HepG2 (cell line): Measurements from ENCODE around the gene RASSF4. TPM values are rescaled to one million over a fixed set of nuclear protein-coding genes. Genes with fewer than 3 reads are reported as not detected.

ENCODE experiments used
- EP300 ChIP-seq, 3 experiments: sonication (generic) in 1 of 3; formaldehyde crosslinking in 1 of 3; IDR thresholded peaks; 2 replicates each; pipeline versions ENCODE4 v1.5.1 to v1.6.1; 2011 to 2020; ENCODE audit warnings: low read depth in 2 of 3, low read length in 2 of 3, borderline replicate concordance in 1 of 3, improper control_type of control experiment in 1 of 3, mild to moderate bottlenecking in 1 of 3, missing genetic modification reagents in 1 of 3, moderate library complexity in 1 of 3
- FOXM1 ChIP-seq: sonication (generic); formaldehyde crosslinking; IDR thresholded peaks from 2 replicates; pipeline ENCODE4 v1.5.0; 2020; ENCODE audit warnings: missing genetic modification reagents
- ISL2 ChIP-seq: sonication (generic); formaldehyde crosslinking; IDR thresholded peaks from 2 replicates; pipeline ENCODE4 v1.5.0; 2020; ENCODE audit warnings: missing genetic modification reagents
- KLF15 ChIP-seq: sonication (generic); formaldehyde crosslinking; IDR thresholded peaks from 2 replicates; pipeline ENCODE4 v1.8.1; 2023; ENCODE audit warnings: borderline replicate concordance, mild to moderate bottlenecking, inconsistent platforms, missing genetic modification reagents, mixed read lengths
- MED13 ChIP-seq: sonication (generic); formaldehyde crosslinking; IDR thresholded peaks from 2 replicates; pipeline ENCODE4 v1.5.0; 2020; ENCODE audit warnings: missing genetic modification reagents
- NCOR1 ChIP-seq: fragments of 200-600 bp; sonication (generic); IDR thresholded peaks from 2 replicates; pipeline ENCODE4 v1.7.0; 2017; ENCODE audit warnings: antibody characterized with exemption, low read length, borderline replicate concordance
- PITX1 ChIP-seq: sonication (generic); formaldehyde crosslinking; IDR thresholded peaks from 2 replicates; pipeline ENCODE4 v1.5.1; 2020; ENCODE audit warnings: mild to moderate bottlenecking, missing genetic modification reagents
- PRMT3 ChIP-seq: sonication (generic); formaldehyde crosslinking; IDR thresholded peaks from 2 replicates; pipeline ENCODE4 v1.8.1; 2022; ENCODE audit warnings: low read depth, mild to moderate bottlenecking, moderate library complexity, missing genetic modification reagents, borderline replicate concordance
- ZNF367 ChIP-seq: sonication (generic); formaldehyde crosslinking; IDR thresholded peaks from 2 replicates; pipeline ENCODE4 v1.4.0; 2020; ENCODE audit warnings: missing genetic modification reagents, borderline replicate concordance
- ZNF550 ChIP-seq: sonication (generic); formaldehyde crosslinking; IDR thresholded peaks from 2 replicates; pipeline ENCODE4 v1.4.0; 2020; ENCODE audit warnings: mild to moderate bottlenecking, missing genetic modification reagents, borderline replicate concordance
- ZNF552 ChIP-seq: sonication (generic); formaldehyde crosslinking; IDR thresholded peaks from 2 replicates; pipeline ENCODE4 v1.9.0; 2022; ENCODE audit warnings: missing genetic modification reagents, mild to moderate bottlenecking, borderline replicate concordance
- ZNF570 ChIP-seq: sonication (generic); formaldehyde crosslinking; IDR thresholded peaks from 2 replicates; pipeline ENCODE4 v1.4.0; 2020; ENCODE audit warnings: mild to moderate bottlenecking, missing genetic modification reagents, borderline replicate concordance
- ZNF883 ChIP-seq: sonication (generic); formaldehyde crosslinking; IDR thresholded peaks from 2 replicates; pipeline ENCODE4 v1.5.1; 2020; ENCODE audit warnings: mild to moderate bottlenecking, missing genetic modification reagents; ENCODE audit errors: not compliant biosample characterization
- ZSCAN21 ChIP-seq: sonication (generic); formaldehyde crosslinking; IDR thresholded peaks from 2 replicates; pipeline ENCODE4 v1.8.0; 2022; ENCODE audit warnings: mild to moderate bottlenecking, missing genetic modification reagents, moderate library complexity, borderline replicate concordance
- polyA plus RNA-seq, 8 experiments: library from polyadenylated mRNA; depleted of rRNA in 3 of 8; stranded (reverse) in 7 of 8; unstranded in 1 of 8; fragments of >200 nt; fragmentation: Illumina TruSeq in 4 of 8; extraction: Trizol in 4 of 8; gene quantifications; 2 replicates each; pipeline versions ENCODE4 v1.2.1 to v1.2.3, GENCODE V29; 2011 to 2016; ENCODE audit warnings: low read depth in 4 of 8, missing spikeins in 1 of 8, mixed read lengths in 1 of 8; ENCODE audit not compliant: insufficient read depth in 1 of 8
- total RNA-seq, 5 experiments: library from RNA; depleted of rRNA; stranded (reverse); fragments of >200 nt; fragmentation: Illumina TruSeq; extraction: Trizol; gene quantifications; 2 replicates each; pipeline ENCODE4 v1.2.3, GENCODE V29; 2016; ENCODE audit warnings: low read depth in 1 of 5
- TF ChIP-seq, protein P1 (sequence below): sonication (generic); formaldehyde crosslinking; IDR thresholded peaks from 2 replicates; pipeline ENCODE4 v1.4.0; 2020; ENCODE audit warnings: mild to moderate bottlenecking, low read depth, missing genetic modification reagents
- TF ChIP-seq, protein P2 (sequence below): sonication (generic); formaldehyde crosslinking; IDR thresholded peaks from 2 replicates; pipeline ENCODE4 v1.4.0; 2020; ENCODE audit warnings: mild to moderate bottlenecking, missing genetic modification reagents
- TF ChIP-seq, protein P3 (sequence below), 2 experiments: sonication (generic) in 1 of 2; formaldehyde crosslinking in 1 of 2; IDR thresholded peaks; 2 replicates each; pipeline versions ENCODE4 v1.4.0 to v1.6.1; 2018 to 2020; ENCODE audit warnings: missing genetic modification reagents in 2 of 2, borderline replicate concordance in 1 of 2, low read depth in 1 of 2, mild to moderate bottlenecking in 1 of 2, missing biosample characterization in 1 of 2
- TF ChIP-seq, protein P4 (sequence below): sonication (generic); formaldehyde crosslinking; IDR thresholded peaks from 2 replicates; pipeline ENCODE4 v1.4.0; 2020; ENCODE audit warnings: mild to moderate bottlenecking, missing genetic modification reagents, borderline replicate concordance

Gene RASSF4
- total and polyA plus RNA-seq, 2 of the 13 experiments (the other 11 are each of a cell fraction or from before 2014, with no cell fraction given): 34.0 to 51.7 TPM

DNA sequence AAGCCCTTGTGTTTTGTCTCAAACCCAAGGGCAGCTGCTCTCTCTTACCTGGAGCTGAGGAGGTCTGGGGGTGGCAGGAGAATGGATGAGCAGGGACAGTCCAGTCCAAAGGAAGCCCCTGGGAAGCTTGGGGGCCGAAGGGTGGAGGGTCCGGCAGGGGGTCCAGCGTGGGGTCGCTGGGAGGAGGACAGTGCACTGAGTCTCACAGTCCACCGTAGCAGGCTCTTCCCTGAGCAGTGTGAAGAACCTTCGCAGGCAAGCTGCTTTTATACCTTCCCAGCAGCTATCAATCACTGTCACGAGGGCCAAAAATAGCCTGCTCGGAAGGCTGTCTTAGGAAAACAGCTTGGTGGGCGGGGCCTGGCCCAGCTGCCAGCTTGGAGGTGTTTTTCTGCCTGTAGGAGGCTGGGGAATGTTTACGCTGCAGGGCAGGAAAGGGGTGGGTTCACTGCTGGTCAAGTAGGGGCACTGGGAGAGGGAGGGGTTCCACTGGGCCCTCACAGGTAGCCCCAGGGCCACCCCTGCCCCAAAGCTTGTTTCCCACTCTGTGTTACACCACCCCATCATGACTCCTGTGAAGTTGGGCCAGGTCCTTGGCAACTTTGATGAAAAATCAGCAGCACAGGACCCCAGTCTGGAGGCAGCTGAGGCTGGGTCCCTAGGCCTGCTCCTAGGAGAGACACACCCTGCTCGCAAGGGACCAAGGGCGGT, 19.1 kb downstream of the RASSF4 start, which contains the start of gene DEPP1 (continued):
- peak; percentile 82 for TF ChIP-seq ZNF883 (CRISPR knock-in tag)
- no peak for TF ChIP-seq FOXM1
- peak; percentile 60; the same call in 1 of the 2 replicates for TF ChIP-seq ZNF367 (CRISPR knock-in tag)
- no peak for TF ChIP-seq KLF15 (CRISPR knock-in tag)
- TF ChIP-seq ZNF570 (CRISPR knock-in tag): no peak
- TF ChIP-seq ZNF552 (CRISPR knock-in tag): 0 out of 2 replicates have a peak, but pooled peaks have one; percentile 90
- TF ChIP-seq ZSCAN21 (CRISPR knock-in tag): peak; percentile 81
- peak; percentile 78; the same call in 1 of the 2 replicates for TF ChIP-seq ISL2 (CRISPR knock-in tag)
- TF ChIP-seq, protein P1, sequence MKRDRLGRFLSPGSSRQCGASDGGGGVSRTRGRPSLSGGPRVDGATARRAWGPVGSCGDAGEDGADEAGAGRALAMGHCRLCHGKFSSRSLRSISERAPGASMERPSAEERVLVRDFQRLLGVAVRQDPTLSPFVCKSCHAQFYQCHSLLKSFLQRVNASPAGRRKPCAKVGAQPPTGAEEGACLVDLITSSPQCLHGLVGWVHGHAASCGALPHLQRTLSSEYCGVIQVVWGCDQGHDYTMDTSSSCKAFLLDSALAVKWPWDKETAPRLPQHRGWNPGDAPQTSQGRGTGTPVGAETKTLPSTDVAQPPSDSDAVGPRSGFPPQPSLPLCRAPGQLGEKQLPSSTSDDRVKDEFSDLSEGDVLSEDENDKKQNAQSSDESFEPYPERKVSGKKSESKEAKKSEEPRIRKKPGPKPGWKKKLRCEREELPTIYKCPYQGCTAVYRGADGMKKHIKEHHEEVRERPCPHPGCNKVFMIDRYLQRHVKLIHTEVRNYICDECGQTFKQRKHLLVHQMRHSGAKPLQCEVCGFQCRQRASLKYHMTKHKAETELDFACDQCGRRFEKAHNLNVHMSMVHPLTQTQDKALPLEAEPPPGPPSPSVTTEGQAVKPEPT (CRISPR knock-in tag): no peak
- TF ChIP-seq, protein P2, sequence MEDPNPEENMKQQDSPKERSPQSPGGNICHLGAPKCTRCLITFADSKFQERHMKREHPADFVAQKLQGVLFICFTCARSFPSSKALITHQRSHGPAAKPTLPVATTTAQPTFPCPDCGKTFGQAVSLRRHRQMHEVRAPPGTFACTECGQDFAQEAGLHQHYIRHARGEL (CRISPR knock-in tag): peak; percentile 33; the same call in 1 of the 2 replicates
- no peak; the same call in 1 of the 2 replicates for TF ChIP-seq MED13
- TF ChIP-seq, protein P3, sequence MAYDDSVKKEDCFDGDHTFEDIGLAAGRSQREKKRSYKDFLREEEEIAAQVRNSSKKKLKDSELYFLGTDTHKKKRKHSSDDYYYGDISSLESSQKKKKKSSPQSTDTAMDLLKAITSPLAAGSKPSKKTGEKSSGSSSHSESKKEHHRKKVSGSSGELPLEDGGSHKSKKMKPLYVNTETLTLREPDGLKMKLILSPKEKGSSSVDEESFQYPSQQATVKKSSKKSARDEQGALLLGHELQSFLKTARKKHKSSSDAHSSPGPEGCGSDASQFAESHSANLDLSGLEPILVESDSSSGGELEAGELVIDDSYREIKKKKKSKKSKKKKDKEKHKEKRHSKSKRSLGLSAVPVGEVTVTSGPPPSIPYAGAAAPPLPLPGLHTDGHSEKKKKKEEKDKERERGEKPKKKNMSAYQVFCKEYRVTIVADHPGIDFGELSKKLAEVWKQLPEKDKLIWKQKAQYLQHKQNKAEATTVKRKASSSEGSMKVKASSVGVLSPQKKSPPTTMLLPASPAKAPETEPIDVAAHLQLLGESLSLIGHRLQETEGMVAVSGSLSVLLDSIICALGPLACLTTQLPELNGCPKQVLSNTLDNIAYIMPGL (CRISPR knock-in tag; IDR thresholded peaks at IDR 0.05; ENCODE audit: borderline replicate concordance in 1 of 2, low read depth in 1 of 2): peak in 1 of 2 experiments; percentile 80; a peak in 3 of 4 replicates
- peak in 1 of 2 experiments; percentile 87; a peak in 3 of 4 replicates for TF ChIP-seq EP300 (IDR thresholded peaks at IDR 0.05; ENCODE audit: low read depth in 2 of 2, low read length in 2 of 2)
- peak; percentile 94 for TF ChIP-seq EP300 (CRISPR knock-in tag; IDR thresholded peaks at IDR 0.05; ENCODE audit: borderline replicate concordance)
- TF ChIP-seq PRMT3 (CRISPR knock-in tag): 0 out of 2 replicates have a peak, but pooled peaks have one; percentile 83
- TF ChIP-seq NCOR1: peak; percentile 78
- no peak; the same call in 1 of the 2 replicates for TF ChIP-seq ZNF550 (CRISPR knock-in tag)
- TF ChIP-seq PITX1 (CRISPR knock-in tag): peak; percentile 24; the same call in 1 of the 2 replicates
- TF ChIP-seq, protein P4, sequence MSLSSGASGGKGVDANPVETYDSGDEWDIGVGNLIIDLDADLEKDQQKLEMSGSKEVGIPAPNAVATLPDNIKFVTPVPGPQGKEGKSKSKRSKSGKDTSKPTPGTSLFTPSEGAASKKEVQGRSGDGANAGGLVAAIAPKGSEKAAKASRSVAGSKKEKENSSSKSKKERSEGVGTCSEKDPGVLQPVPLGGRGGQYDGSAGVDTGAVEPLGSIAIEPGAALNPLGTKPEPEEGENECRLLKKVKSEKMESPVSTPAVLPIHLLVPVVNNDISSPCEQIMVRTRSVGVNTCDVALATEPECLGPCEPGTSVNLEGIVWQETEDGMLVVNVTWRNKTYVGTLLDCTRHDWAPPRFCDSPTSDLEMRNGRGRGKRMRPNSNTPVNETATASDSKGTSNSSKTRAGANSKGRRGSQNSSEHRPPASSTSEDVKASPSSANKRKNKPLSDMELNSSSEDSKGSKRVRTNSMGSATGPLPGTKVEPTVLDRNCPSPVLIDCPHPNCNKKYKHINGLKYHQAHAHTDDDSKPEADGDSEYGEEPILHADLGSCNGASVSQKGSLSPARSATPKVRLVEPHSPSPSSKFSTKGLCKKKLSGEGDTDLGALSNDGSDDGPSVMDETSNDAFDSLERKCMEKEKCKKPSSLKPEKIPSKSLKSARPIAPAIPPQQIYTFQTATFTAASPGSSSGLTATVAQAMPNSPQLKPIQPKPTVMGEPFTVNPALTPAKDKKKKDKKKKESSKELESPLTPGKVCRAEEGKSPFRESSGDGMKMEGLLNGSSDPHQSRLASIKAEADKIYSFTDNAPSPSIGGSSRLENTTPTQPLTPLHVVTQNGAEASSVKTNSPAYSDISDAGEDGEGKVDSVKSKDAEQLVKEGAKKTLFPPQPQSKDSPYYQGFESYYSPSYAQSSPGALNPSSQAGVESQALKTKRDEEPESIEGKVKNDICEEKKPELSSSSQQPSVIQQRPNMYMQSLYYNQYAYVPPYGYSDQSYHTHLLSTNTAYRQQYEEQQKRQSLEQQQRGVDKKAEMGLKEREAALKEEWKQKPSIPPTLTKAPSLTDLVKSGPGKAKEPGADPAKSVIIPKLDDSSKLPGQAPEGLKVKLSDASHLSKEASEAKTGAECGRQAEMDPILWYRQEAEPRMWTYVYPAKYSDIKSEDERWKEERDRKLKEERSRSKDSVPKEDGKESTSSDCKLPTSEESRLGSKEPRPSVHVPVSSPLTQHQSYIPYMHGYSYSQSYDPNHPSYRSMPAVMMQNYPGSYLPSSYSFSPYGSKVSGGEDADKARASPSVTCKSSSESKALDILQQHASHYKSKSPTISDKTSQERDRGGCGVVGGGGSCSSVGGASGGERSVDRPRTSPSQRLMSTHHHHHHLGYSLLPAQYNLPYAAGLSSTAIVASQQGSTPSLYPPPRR (CRISPR knock-in tag): peak; percentile 93
